HL-60 (cell line): ENCODE data around the gene ZBTB47.

ENCODE experiments used
- DNase-seq, 2 experiments: peaks; one replicate each; pipeline ENCODE4 v3.0.0-alpha.2; 2010 to 2020; ENCODE audit warnings: low read depth in 1 of 2, low spot score in 1 of 2
- H3K27ac ChIP-seq: fragments of 250-450 bp; sonication (Bioruptor Pico); replicated peaks from 2 replicates; pipeline ENCODE4 v1.5.1; 2020; ENCODE audit warnings: mild to moderate bottlenecking, moderate library complexity
- H3K27me3 ChIP-seq: fragments of 250-450 bp; sonication (Bioruptor Pico); 2 replicates; pipeline ENCODE4 v1.5.1; 2021; ENCODE audit warnings: mild to moderate bottlenecking, moderate library complexity; ENCODE audit not compliant: insufficient read depth, poor library complexity, severe bottlenecking
- H3K4me3 ChIP-seq: replicated peaks from 2 replicates; pipeline ENCODE4 v1.5.1; 2011; ENCODE audit warnings: mild to moderate bottlenecking, control low read depth, low read length; ENCODE audit not compliant: insufficient read depth
- CTCF ChIP-seq: IDR thresholded peaks from one replicate; pipeline ENCODE4 v1.5.1; 2011; ENCODE audit warnings: low read length, control low read depth, inconsistent platforms; ENCODE audit not compliant: insufficient read depth
- GABPA ChIP-seq: IDR thresholded peaks from 2 replicates; pipeline ENCODE4 v1.6.1; 2012; ENCODE audit warnings: low read depth
- POLR2AphosphoS5 ChIP-seq: IDR thresholded peaks from 2 replicates; pipeline ENCODE4 v1.6.1; 2012; ENCODE audit warnings: low read depth
- REST ChIP-seq: IDR thresholded peaks from 2 replicates; pipeline ENCODE4 v1.6.1; 2012; ENCODE audit warnings: low read depth; ENCODE audit not compliant: insufficient replicate concordance
- SPI1 ChIP-seq: IDR thresholded peaks from 2 replicates; pipeline ENCODE4 v1.6.1; 2012; ENCODE audit warnings: low read depth, mild to moderate bottlenecking, borderline replicate concordance

Gene ZBTB47

GRCh38 chr3:42694366-42694765, 40.9 kb downstream of the ZBTB47 start:
- no peaks in the 10 kb centered on the region for H3K27me3 ChIP-seq
- no peak overlapping the region for H3K27ac ChIP-seq
- TF ChIP-seq CTCF = no peak
- no peak for TF ChIP-seq SPI1
- no peak for TF ChIP-seq POLR2AphosphoS5
- TF ChIP-seq GABPA = no peak
- no peak for TF ChIP-seq REST
- no peak overlapping the region for H3K4me3 ChIP-seq
- DNase-seq = no peak

- TF ChIP-seq CTCF (no peak), GABPA (no peak), POLR2AphosphoS5 (no peak), REST (no peak), SPI1 (no peak)
- Histone ChIP-seq H3K27me3 (no peaks in the 10 kb centered on the region), H3K4me3 (no peak overlapping the region), H3K27ac (no peak overlapping the region)
- DNase-seq = no peak
Observed at GRCh38 chr3:42696356-42697288, 43.1 kb downstream of the ZBTB47 start.

GRCh38 chr3:42697289-42698051, 44.0 kb downstream of the ZBTB47 start:
- Histone ChIP-seq H3K4me3 (no peak overlapping the region), H3K27me3 (no peaks in the 10 kb centered on the region), H3K27ac (no peak overlapping the region)
- TF ChIP-seq SPI1 (no peak), REST (no peak), CTCF (no peak), POLR2AphosphoS5 (no peak), GABPA (no peak)
- no peak for DNase-seq
